Skeletal muscle tissue (tissue), 4 donors: ENCODE results near the gene RADIL. TPM values are rescaled to one million over a fixed set of nuclear protein-coding genes. Genes with fewer than 3 reads are reported as not detected.

Source experiments
- H3K27ac ChIP-seq: one replicate; pipeline ENCODE4 v1.7.0; 2013; ENCODE audit warnings: mild to moderate bottlenecking, low read depth, low read length, inconsistent platforms
- H3K27me3 ChIP-seq, 3 donors: one replicate each; pipeline ENCODE4 v1.7.0; 2013; ENCODE audit warnings: low read length in 3 of 3; ENCODE audit not compliant: control insufficient read depth in 3 of 3, insufficient read depth in 3 of 3
- H3K36me3 ChIP-seq, 3 donors: one replicate each; pipeline ENCODE4 v1.7.0; 2013; ENCODE audit warnings: low read length in 3 of 3; ENCODE audit not compliant: control insufficient read depth in 3 of 3, insufficient read depth in 3 of 3
- H3K4me1 ChIP-seq, 3 donors: one replicate each; pipeline ENCODE4 v1.7.0; 2013; ENCODE audit warnings: low read length in 3 of 3, mild to moderate bottlenecking in 3 of 3; ENCODE audit not compliant: control insufficient read depth in 3 of 3, insufficient read depth in 3 of 3
- H3K4me3 ChIP-seq, 3 donors: one replicate each; pipeline ENCODE4 v1.7.0; 2013; ENCODE audit warnings: low read length in 3 of 3
- H3K9ac ChIP-seq, 3 donors: one replicate each; pipeline ENCODE4 v1.7.0; 2013; ENCODE audit warnings: low read length in 3 of 3, mild to moderate bottlenecking in 3 of 3, moderate library complexity in 2 of 3, low read depth in 1 of 3
- H3K9me3 ChIP-seq, 3 donors: one replicate each; pipeline ENCODE4 v1.7.0; 2013; ENCODE audit warnings: low read length in 3 of 3; ENCODE audit not compliant: control insufficient read depth in 3 of 3
- total RNA-seq: library from RNA; depleted of rRNA; stranded (reverse); fragments of >200 nt; gene quantifications from one replicate; pipeline ENCODE4 v1.2.3, GENCODE V29; 2014
- donor health status: Osteomylitis.

Gene RADIL
- total RNA-seq, 1 donor from 2014 or later = 1.0 TPM

DNA sequence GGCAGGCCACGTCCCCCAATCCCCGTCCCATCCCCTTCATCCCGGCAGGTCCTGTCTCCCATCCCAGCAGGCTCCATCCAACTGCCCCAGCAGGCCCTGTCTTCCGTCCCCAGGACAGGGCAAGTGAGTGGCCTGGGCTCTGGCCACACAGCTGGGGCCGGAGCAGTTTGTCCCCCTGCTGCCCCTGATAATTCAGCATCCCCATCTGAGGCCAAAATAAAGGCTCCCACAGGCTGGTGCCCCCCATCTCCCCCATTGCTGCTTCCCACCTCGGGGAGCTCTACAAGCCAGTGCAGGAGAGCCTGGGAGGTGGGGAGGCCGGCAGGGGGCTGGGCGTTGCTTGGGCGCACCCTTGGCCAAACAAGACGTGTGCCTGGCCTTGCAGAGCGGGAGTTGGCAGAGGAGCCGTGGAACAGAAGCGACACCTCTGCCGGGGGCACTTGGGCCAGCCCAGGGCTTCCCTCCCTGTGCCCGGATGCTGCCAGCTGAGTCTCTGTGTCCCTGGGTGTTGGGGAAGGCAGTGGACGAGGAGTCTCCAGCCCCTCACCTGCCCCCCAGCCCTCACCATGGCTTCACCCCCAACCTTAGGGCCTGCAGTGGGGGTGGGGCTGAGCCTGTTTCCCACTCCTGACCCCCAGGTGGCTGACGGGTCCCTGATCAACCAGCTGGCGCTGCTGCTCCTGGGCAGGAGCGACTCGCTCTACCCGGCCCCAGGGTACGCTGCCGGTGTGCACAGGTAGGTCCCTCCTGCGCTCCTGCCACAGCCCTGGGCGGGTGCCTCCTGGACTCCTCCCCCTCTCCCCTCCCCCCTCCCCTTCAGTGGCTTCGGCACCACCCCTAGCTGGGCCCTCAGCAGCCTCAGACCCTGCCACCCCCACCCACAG lies 94.1 kb downstream of the RADIL start:
- H3K36me3 ChIP-seq = peaks cover 36 to 40% (median 39%) of the 10 kb centered on the region in 3 donors
- H3K27me3 ChIP-seq = no peaks in the 10 kb centered on the region

DNA sequence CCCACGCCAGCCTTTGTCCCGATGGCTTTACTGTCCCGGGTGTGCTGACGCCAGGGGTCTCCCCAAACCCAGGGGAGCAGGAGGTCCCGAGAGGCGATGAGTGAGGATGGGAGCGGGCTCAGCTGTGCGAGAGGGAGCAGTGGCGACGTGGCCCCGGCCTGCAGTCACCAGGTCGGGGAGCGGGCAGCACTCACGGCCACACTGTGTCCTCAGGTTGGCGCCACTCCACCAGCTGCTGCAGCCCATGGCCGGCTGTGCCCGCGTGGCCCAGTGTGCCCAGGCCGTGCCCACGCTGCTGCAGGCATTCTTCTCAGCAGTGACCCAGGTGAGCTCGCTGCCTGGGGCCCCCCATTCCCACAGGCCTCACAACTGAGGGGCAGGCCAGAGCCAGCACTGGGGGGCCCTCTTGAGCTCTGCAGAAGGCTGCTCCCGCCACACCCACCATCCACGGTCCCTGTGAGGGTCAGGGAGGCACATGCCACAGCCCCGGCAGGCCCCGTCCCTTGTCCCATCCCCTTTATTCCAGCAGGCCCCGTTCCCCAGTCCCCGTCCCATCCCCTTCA lies 94.8 kb downstream of the RADIL start:
- H3K9ac ChIP-seq = no peak overlapping the region
- H3K9me3 ChIP-seq = no peaks in the 10 kb centered on the region
- H3K27ac ChIP-seq = no peak overlapping the region
- H3K4me1 ChIP-seq = peaks cover 0 to 12% (median 7%) of the 10 kb centered on the region in 3 donors
- peaks cover 41 to 44% (median 41%) of the 10 kb centered on the region in 3 donors for H3K36me3 ChIP-seq
- H3K4me3 ChIP-seq = no peak overlapping the region
- H3K27me3 ChIP-seq = no peaks in the 10 kb centered on the region

More for the DNA sequence above, 94.1 kb downstream of the RADIL start:
- peaks cover 0 to 12% (median 7%) of the 10 kb centered on the region in 3 donors for H3K4me1 ChIP-seq
- H3K27ac ChIP-seq = no peak overlapping the region
- H3K4me3 ChIP-seq = no peak overlapping the region
- H3K9me3 ChIP-seq = no peaks in the 10 kb centered on the region
- no peak overlapping the region for H3K9ac ChIP-seq

DNA sequence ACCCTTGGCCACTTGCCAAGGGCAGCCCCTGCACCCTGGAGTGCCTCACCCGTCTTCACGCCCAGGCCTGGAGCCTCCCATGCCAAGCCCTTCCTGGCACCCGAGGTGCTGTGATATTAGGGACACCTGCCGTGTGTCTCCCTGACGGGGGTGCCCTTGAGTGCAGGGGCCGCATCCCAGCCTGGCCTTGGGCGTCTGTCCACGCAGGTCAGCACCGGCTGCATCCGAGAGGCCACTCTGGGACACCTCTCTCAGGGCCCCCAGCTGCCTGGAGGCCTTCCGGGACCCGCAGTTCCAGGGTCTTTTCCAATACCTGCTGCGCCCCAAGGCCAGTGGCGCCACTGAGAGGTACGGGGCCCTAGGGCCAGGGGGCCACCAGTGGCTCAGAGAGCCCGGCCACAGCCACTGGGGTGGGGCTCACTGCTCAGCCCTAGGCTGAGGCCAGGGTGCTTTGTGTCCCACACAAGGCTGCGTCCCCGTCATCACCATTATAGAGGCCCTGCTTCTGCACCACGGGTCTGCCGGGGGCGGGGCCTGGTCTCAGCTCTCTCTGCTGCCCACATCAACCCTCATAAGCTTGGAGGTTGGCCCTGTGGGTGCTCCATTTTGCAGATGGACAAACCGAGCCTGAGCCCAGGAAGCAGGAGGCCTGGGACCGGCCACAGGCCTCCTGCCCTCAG lies 95.4 kb downstream of the RADIL start:
- Histone ChIP-seq H3K27ac (no peak overlapping the region), H3K4me1 (peaks cover 0 to 12% (median 7%) of the 10 kb centered on the region in 3 donors), H3K4me3 (no peak overlapping the region), H3K27me3 (no peaks in the 10 kb centered on the region), H3K36me3 (peaks cover 44 to 48% (median 47%) of the 10 kb centered on the region in 3 donors), H3K9ac (no peak overlapping the region), H3K9me3 (no peaks in the 10 kb centered on the region)

DNA sequence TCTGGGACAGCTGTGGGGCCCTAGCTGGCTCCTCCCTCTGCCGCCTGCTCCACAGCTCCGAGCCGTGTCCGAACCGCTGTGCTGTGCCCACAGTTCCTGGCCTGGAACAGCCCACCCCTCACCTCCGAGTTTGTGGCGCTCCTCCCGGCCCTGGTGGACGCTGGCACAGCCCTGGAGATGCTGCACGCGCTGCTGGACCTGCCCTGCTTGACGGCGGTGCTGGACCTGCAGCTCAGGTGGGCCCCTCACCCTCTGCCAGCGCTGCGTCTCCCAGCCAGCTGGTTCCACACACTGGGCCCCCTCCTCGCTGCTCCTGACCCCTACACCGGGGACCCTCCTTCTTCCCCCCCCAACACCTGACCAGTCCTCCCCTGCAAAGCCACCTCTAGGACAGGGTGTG lies 96.0 kb downstream of the RADIL start:
- Histone ChIP-seq H3K27ac (no peak overlapping the region), H3K9me3 (no peaks in the 10 kb centered on the region), H3K4me1 (peaks cover 0 to 8% (median 3%) of the 10 kb centered on the region in 3 donors), H3K4me3 (no peak overlapping the region), H3K36me3 (peaks cover 48 to 53% (median 51%) of the 10 kb centered on the region in 3 donors), H3K27me3 (no peaks in the 10 kb centered on the region), H3K9ac (no peak overlapping the region)

- H3K4me3 ChIP-seq = no peak overlapping the region
- H3K4me1 ChIP-seq = no peaks in the 10 kb centered on the region
- no peak overlapping the region for H3K9ac ChIP-seq
- H3K27ac ChIP-seq = no peak overlapping the region
- peaks cover 58 to 62% (median 59%) of the 10 kb centered on the region in 3 donors for H3K36me3 ChIP-seq
- H3K27me3 ChIP-seq = no peaks in the 10 kb centered on the region
- H3K9me3 ChIP-seq = no peaks in the 10 kb centered on the region
Observed at GRCh38 chr7:4786015-4786414, 97.5 kb downstream of the RADIL start.

DNA sequence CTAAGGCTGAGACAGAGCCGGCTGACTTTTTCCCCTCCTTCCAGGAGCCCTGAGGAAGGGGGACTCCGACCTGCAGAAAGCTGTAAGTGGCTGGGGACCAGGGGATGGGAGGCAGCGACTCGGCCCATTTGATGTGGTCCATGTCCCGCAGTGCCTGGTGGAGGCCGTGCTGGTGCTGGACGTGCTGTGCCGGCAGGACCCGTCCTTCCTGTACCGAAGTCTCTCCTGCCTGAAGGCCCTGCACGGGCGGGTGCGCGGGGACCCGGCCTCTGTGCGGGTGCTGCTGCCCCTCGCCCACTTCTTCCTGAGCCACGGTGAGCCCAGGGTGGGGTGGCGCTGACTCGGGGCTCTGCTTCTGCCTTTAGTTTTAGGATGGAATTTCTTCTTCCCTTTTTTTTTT lies 98.1 kb downstream of the RADIL start:
- H3K9ac ChIP-seq = no peak overlapping the region
- no peak overlapping the region for H3K4me3 ChIP-seq
- no peaks in the 10 kb centered on the region for H3K27me3 ChIP-seq
- H3K9me3 ChIP-seq = no peaks in the 10 kb centered on the region
- H3K36me3 ChIP-seq = peaks cover 53 to 56% (median 55%) of the 10 kb centered on the region in 3 donors
- no peaks in the 10 kb centered on the region for H3K4me1 ChIP-seq
- no peak overlapping the region for H3K27ac ChIP-seq

DNA sequence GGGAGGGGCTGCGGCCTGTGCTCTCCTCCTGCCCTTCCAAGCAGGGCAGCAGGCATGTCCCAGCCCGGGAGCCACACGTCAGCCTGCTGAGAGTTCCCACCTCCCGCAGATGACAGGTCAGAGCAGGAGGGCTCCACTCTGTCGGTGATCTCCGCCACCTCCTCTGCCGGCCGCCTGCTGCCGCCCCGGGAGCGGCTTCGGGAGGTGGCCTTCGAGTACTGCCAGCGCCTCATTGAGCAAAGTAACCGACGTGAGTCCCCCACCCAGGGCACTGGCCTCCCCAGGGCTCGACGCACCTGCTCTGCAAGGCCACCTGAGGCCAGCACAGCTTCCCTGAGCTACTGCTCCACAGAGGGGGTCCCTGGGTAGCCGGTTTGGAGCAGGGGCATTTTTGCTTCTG lies 98.7 kb downstream of the RADIL start:
- peaks cover 49 to 53% (median 53%) of the 10 kb centered on the region in 3 donors for H3K36me3 ChIP-seq
- H3K9me3 ChIP-seq = no peaks in the 10 kb centered on the region

GRCh38 chr7:4783762-4784351 lies 99.7 kb downstream of the RADIL start:
- no peaks in the 10 kb centered on the region for H3K9me3 ChIP-seq
- H3K27me3 ChIP-seq = no peaks in the 10 kb centered on the region
- no peak overlapping the region for H3K9ac ChIP-seq
- H3K4me3 ChIP-seq = no peak overlapping the region
- peaks cover 47 to 53% (median 50%) of the 10 kb centered on the region in 3 donors for H3K36me3 ChIP-seq
- no peaks in the 10 kb centered on the region for H3K4me1 ChIP-seq
- no peak overlapping the region for H3K27ac ChIP-seq

More for the DNA sequence above, 98.7 kb downstream of the RADIL start:
- Histone ChIP-seq H3K27ac (no peak overlapping the region), H3K4me1 (no peaks in the 10 kb centered on the region), H3K4me3 (no peak overlapping the region), H3K9ac (no peak overlapping the region), H3K27me3 (no peaks in the 10 kb centered on the region)

- Histone ChIP-seq H3K36me3 (peaks cover 47 to 49% (median 48%) of the 10 kb centered on the region in 3 donors), H3K27me3 (no peaks in the 10 kb centered on the region), H3K27ac (no peak overlapping the region), H3K4me1 (no peaks in the 10 kb centered on the region), H3K9me3 (no peaks in the 10 kb centered on the region), H3K9ac (no peak overlapping the region), H3K4me3 (no peak overlapping the region)
Observed at GRCh38 chr7:4783292-4783652, 100.2 kb downstream of the RADIL start.
